Neural crest cell (in vitro differentiated cells): ENCODE data around the gene PFKP. TPM values are rescaled to one million over a fixed set of nuclear protein-coding genes. Genes with fewer than 3 reads are reported as not detected.

Source experiments
- DNase-seq: peaks from one replicate; pipeline ENCODE4 v3.0.0; 2021; ENCODE audit warnings: low read depth, mixed read lengths, low spot score
- H3K27ac Mint-ChIP-seq: one replicate; pipeline ENCODE4 v1.8.0; 2021; ENCODE audit warnings: mild to moderate bottlenecking, mixed read lengths; ENCODE audit not compliant: unreplicated experiment
- H3K27me3 Mint-ChIP-seq: 2 replicates; pipeline ENCODE4 v1.8.0; 2021; ENCODE audit warnings: low read depth, mild to moderate bottlenecking, mixed read lengths
- H3K36me3 Mint-ChIP-seq: 2 replicates; pipeline ENCODE4 v1.8.0; 2021; ENCODE audit warnings: low read depth, mild to moderate bottlenecking, mixed read lengths
- H3K4me1 Mint-ChIP-seq: 2 replicates; pipeline ENCODE4 v1.8.0; 2021; ENCODE audit warnings: mixed read lengths
- H3K4me3 Mint-ChIP-seq: one replicate; pipeline ENCODE4 v1.8.0; 2021; ENCODE audit warnings: mild to moderate bottlenecking, mixed read lengths
- H3K9me3 Mint-ChIP-seq: 2 replicates; pipeline ENCODE4 v1.8.0; 2021; ENCODE audit warnings: mixed read lengths
- CTCF ChIP-seq: fragments of 200-600 bp; sonication (generic); conservative IDR thresholded peaks from 2 replicates; pipeline ENCODE4 v1.5.0; 2021; ENCODE audit warnings: antibody characterized with exemption, mild to moderate bottlenecking
- total RNA-seq: library from RNA; stranded (reverse); gene quantifications from 2 replicates; pipeline ENCODE4 v1.2.1, GENCODE V29; 2021

PFKP gene
- total RNA-seq, 1 donor from 2014 or later: 18.9 TPM

- Mint-ChIP-seq H3K4me1 (peaks cover under 1% of the 10 kb centered on the region), H3K27me3 (no peaks in the 10 kb centered on the region), H3K9me3 (no peaks in the 10 kb centered on the region), H3K36me3 (peaks cover 4% of the 10 kb centered on the region), H3K4me3 (no peak overlapping the region), H3K27ac (no peak overlapping the region)
- DNase-seq: no peak
- no peak for TF ChIP-seq CTCF
These were observed 23.0 kb downstream of the PFKP start for GRCh38 chr10:3090388-3090787.

- DNase-seq: no peak
- Mint-ChIP-seq H3K9me3 (no peaks in the 10 kb centered on the region), H3K27me3 (no peaks in the 10 kb centered on the region), H3K4me3 (no peak overlapping the region), H3K4me1 (peaks cover 6% of the 10 kb centered on the region), H3K27ac (no peak overlapping the region), H3K36me3 (peaks cover 4% of the 10 kb centered on the region)
- TF ChIP-seq CTCF: no peak
These were observed 23.8 kb downstream of the PFKP start for GRCh38 chr10:3090914-3091787.

- H3K27ac Mint-ChIP-seq: peak overlapping the region; percentile 70
- peaks cover 6% of the 10 kb centered on the region for H3K4me1 Mint-ChIP-seq
- H3K27me3 Mint-ChIP-seq: no peaks in the 10 kb centered on the region
These were observed 24.6 kb downstream of the PFKP start for GRCh38 chr10:3091921-3092320.

GRCh38 chr10:3093996-3094395 lies 26.6 kb downstream of the PFKP start:
- Mint-ChIP-seq H3K27me3 (no peaks in the 10 kb centered on the region), H3K9me3 (no peaks in the 10 kb centered on the region), H3K4me1 (peaks cover 9% of the 10 kb centered on the region), H3K36me3 (peaks cover 4% of the 10 kb centered on the region), H3K27ac (no peak overlapping the region), H3K4me3 (no peak overlapping the region)
- no peak for DNase-seq
- TF ChIP-seq CTCF: no peak

More at GRCh38 chr10:3091921-3092320, 24.6 kb downstream of the PFKP start:
- TF ChIP-seq CTCF: no peak
- no peak for DNase-seq
- Mint-ChIP-seq H3K9me3 (no peaks in the 10 kb centered on the region), H3K36me3 (peaks cover 4% of the 10 kb centered on the region), H3K4me3 (no peak overlapping the region)

- no peaks in the 10 kb centered on the region for H3K27me3 Mint-ChIP-seq
- TF ChIP-seq CTCF: no peak
- no peak for DNase-seq
- H3K27ac Mint-ChIP-seq: no peak overlapping the region
- H3K4me1 Mint-ChIP-seq: peaks cover 11% of the 10 kb centered on the region
- no peak overlapping the region for H3K4me3 Mint-ChIP-seq
- no peaks in the 10 kb centered on the region for H3K9me3 Mint-ChIP-seq
- H3K36me3 Mint-ChIP-seq: peaks cover 4% of the 10 kb centered on the region
These were observed 27.3 kb downstream of the PFKP start for GRCh38 chr10:3094609-3095036.
